Kidney (tissue), 14 donors: ENCODE results near the gene BRI3. TPM values are rescaled to one million over a fixed set of nuclear protein-coding genes. Genes with fewer than 3 reads are reported as not detected.

ENCODE experiments used
- DNase-seq, 5 donors: peaks; one replicate each; pipeline ENCODE4 v3.0.0-alpha.2; 2013 to 2020
- FAIRE-seq: peaks from 2 replicates; lab custom pipeline; 2012; peaks lifted over from hg19 to GRCh38; lab: Jason Lieb, UNC
- H3K27ac ChIP-seq, 2 donors: one replicate each; pipeline ENCODE4 v1.7.0; 2013; ENCODE audit warnings: low read depth in 2 of 2, low read length in 2 of 2, inconsistent platforms in 1 of 2
- H3K27me3 ChIP-seq: one replicate; pipeline ENCODE4 v1.7.1; 2013; ENCODE audit warnings: low read length, inconsistent platforms; ENCODE audit not compliant: control insufficient read depth, insufficient read depth
- H3K36me3 ChIP-seq, 3 donors: one replicate each; pipeline versions ENCODE4 v1.7.0 to v1.7.1; 2013; ENCODE audit warnings: low read length in 3 of 3, control low read depth in 1 of 3, inconsistent platforms in 1 of 3; ENCODE audit not compliant: insufficient read depth in 3 of 3, control insufficient read depth in 2 of 3
- H3K4me1 ChIP-seq, 3 donors: one replicate each; pipeline versions ENCODE4 v1.7.0 to v1.7.1; 2013; ENCODE audit warnings: low read length in 3 of 3, inconsistent platforms in 1 of 3, low read depth in 1 of 3; ENCODE audit not compliant: control insufficient read depth in 2 of 3, insufficient read depth in 2 of 3
- H3K4me3 ChIP-seq, 3 donors: one replicate each; pipeline versions ENCODE4 v1.7.0 to v1.8.1; 2013; ENCODE audit warnings: low read length in 3 of 3, control low read depth in 1 of 3, inconsistent platforms in 1 of 3
- H3K9ac ChIP-seq, 3 donors: one replicate each; pipeline versions ENCODE4 v1.7.0 to v1.7.1; 2013; ENCODE audit warnings: low read length in 3 of 3, control low read depth in 1 of 3, inconsistent platforms in 1 of 3
- H3K9me3 ChIP-seq, 3 donors: one replicate each; pipeline versions ENCODE4 v1.7.0 to v1.7.1; 2013; ENCODE audit warnings: low read length in 3 of 3, control low read depth in 1 of 3, inconsistent platforms in 1 of 3; ENCODE audit not compliant: control insufficient read depth in 2 of 3, insufficient read depth in 1 of 3
- CTCF ChIP-seq: IDR thresholded peaks from 3 replicates; pipeline ENCODE4 v1.5.1; 2012; ENCODE audit warnings: mild to moderate bottlenecking, moderate library complexity, borderline replicate concordance; ENCODE audit not compliant: insufficient read depth; ENCODE audit errors: extremely low read depth
- intact Hi-C: fragments of 100-400 bp; cut with DNase I; formaldehyde crosslinking; loops from one replicate; pipeline ENCODE4 v1.11.1; 2022
- polyA plus RNA-seq: library from polyadenylated mRNA; stranded (reverse); fragments of 350-450 nt; fragmentation: Illumina TruSeq; extraction: RNeasy Lipid Tissue Mini Kit (QIAGEN cat#74804); gene quantifications from one replicate; pipeline ENCODE4 v1.2.3, GENCODE V29; 2014; ENCODE audit warnings: low read depth, low replicate concordance; ENCODE audit not compliant: insufficient read depth
- total RNA-seq: library from RNA; stranded (reverse); fragmentation: NEBNext Ultra II Directional; extraction: Animal tissue kit (Norgen Biotek cat#: 25700); gene quantifications from one replicate; pipeline ENCODE4 v1.2.1, GENCODE V29; 2021
- donor health status: control.
- donor health status: control.
- donor health status: control.
- donor health status: control.
- donor health status: control.
- donor health status: DM: yes; HTN: yes; CAD: no.
- donor health status: Normal renal cell carcinoma (clear cell type).

Gene BRI3
- total and polyA plus RNA-seq, 2 donors from 2014 or later, result 192 to 240 TPM

- no peak for TF ChIP-seq CTCF
- FAIRE-seq (no peak), DNase-seq (no peak)
- H3K36me3 ChIP-seq, result peaks cover 0 to 6% (median 3%) of the 10 kb centered on the region in 3 donors
- no peaks in the 10 kb centered on the region for H3K4me1 ChIP-seq
- H3K9me3 ChIP-seq, result no peaks in the 10 kb centered on the region
- intact Hi-C loops, result no loop called here
- no peaks in the 10 kb centered on the region for H3K27me3 ChIP-seq
- H3K9ac ChIP-seq, result no peak overlapping the region
- no peak overlapping the region for H3K4me3 ChIP-seq
- no peak overlapping the region for H3K27ac ChIP-seq
Observed at GRCh38 chr7:98242934-98243333, 38.6 kb upstream of the BRI3 start.

GRCh38 chr7:98244871-98245270 is 36.6 kb upstream of the BRI3 start:
- H3K27ac ChIP-seq, result no peak overlapping the region
- no peak overlapping the region for H3K4me3 ChIP-seq
- H3K27me3 ChIP-seq, result no peaks in the 10 kb centered on the region
- H3K9me3 ChIP-seq, result no peaks in the 10 kb centered on the region
- TF ChIP-seq CTCF, result no peak
- H3K36me3 ChIP-seq, result peaks cover 0 to 3% (median 2%) of the 10 kb centered on the region in 3 donors
- FAIRE-seq (no peak), DNase-seq (no peak)
- intact Hi-C loops, result no loop called here
- H3K4me1 ChIP-seq, result peaks cover 0 to 3% (median 0%) of the 10 kb centered on the region in 3 donors
- H3K9ac ChIP-seq, result no peak overlapping the region

DNA sequence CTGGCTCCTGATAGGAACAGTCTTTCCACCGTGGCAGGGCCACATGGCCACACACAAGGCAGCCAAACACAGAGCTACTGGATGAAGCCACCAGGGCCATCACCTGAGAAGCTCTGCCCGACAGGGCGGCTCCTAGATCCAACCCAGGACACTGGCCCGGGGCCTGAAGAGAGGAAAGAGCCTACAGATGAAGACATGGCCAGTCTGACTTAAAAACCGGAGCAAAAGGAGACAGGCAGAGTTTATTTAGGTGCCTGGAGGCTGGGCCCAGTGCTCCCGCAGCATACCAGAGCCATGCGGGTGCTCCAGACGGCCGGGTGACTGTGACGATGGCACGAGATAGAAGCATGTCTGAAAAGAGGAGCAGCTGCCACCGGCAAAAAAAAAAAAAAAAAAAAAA is 33.3 kb upstream of the BRI3 start:
- Histone ChIP-seq H3K9me3 (no peaks in the 10 kb centered on the region), H3K27ac (peak overlapping the region in 1 of 2 donors; percentile 36), H3K36me3 (peaks cover 0 to 3% (median 0%) of the 10 kb centered on the region in 3 donors), H3K4me1 (peaks cover 0 to 14% (median 9%) of the 10 kb centered on the region in 3 donors), H3K27me3 (no peaks in the 10 kb centered on the region), H3K9ac (no peak overlapping the region), H3K4me3 (no peak overlapping the region)
- FAIRE-seq, result no peak
- intact Hi-C loops, result no loop called here
- no peak for TF ChIP-seq CTCF
- no peak for DNase-seq

GRCh38 chr7:98249106-98249505 is 32.4 kb upstream of the BRI3 start:
- no peaks in the 10 kb centered on the region for H3K9me3 ChIP-seq
- peaks cover 0 to 14% (median 12%) of the 10 kb centered on the region in 3 donors for H3K4me1 ChIP-seq
- no peak for TF ChIP-seq CTCF
- H3K36me3 ChIP-seq, result peaks cover 0 to 3% (median 0%) of the 10 kb centered on the region in 3 donors
- no peak overlapping the region for H3K9ac ChIP-seq
- intact Hi-C loops, result no loop called here
- no peak for FAIRE-seq
- H3K27me3 ChIP-seq, result no peaks in the 10 kb centered on the region
- DNase-seq, result no peak
- H3K27ac ChIP-seq, result peak overlapping the region; percentile 11 to 47
- H3K4me3 ChIP-seq, result no peak overlapping the region
